ENCODE data around the gene MRPL3.
"Not testable (repeated sequence)": the region's sequence is repeated elsewhere in the genome, so short reads cannot be mapped to it uniquely, and the experiment has no call there.

The MRPL3 gene

GRCh38 chr3:131491084-131491483 lies 11.7 kb downstream of the MRPL3 start:
- H3K9me3 ChIP-seq (ENCODE audit: control insufficient read depth, low read length): no peaks in the 10 kb centered on the region
- no peak overlapping the region for H3K9ac ChIP-seq (ENCODE audit: low read length)
- H3K4me3 ChIP-seq (ENCODE audit: low read length): no peak overlapping the region
- no peaks in the 10 kb centered on the region for H3K36me3 ChIP-seq (ENCODE audit: control insufficient read depth, insufficient read depth, low read length)
- no peaks in the 10 kb centered on the region for H3K27me3 ChIP-seq (ENCODE audit: control insufficient read depth, insufficient read depth, low read length)
- no peaks in the 10 kb centered on the region for H3K4me1 ChIP-seq (ENCODE audit: control insufficient read depth, insufficient read depth, low read length)

GRCh38 chr3:131486545-131486944 lies 16.2 kb downstream of the MRPL3 start:
- H3K4me3 ChIP-seq (ENCODE audit: low read length); H3K9ac ChIP-seq (ENCODE audit: low read length); H3K9me3 ChIP-seq (ENCODE audit: control insufficient read depth, low read length); H3K27me3 ChIP-seq (ENCODE audit: control insufficient read depth, insufficient read depth, low read length); H3K4me1 ChIP-seq (ENCODE audit: control insufficient read depth, insufficient read depth, low read length); H3K36me3 ChIP-seq (ENCODE audit: control insufficient read depth, insufficient read depth, low read length): not testable (repeated sequence)

- Histone ChIP-seq H3K4me3 (ENCODE audit: low read length) (no peak overlapping the region), H3K27me3 (ENCODE audit: control insufficient read depth, insufficient read depth, low read length) (no peaks in the 10 kb centered on the region), H3K4me1 (ENCODE audit: control insufficient read depth, insufficient read depth, low read length) (no peaks in the 10 kb centered on the region), H3K9ac (ENCODE audit: low read length) (no peak overlapping the region), H3K9me3 (ENCODE audit: control insufficient read depth, low read length) (no peaks in the 10 kb centered on the region), H3K36me3 (ENCODE audit: control insufficient read depth, insufficient read depth, low read length) (no peaks in the 10 kb centered on the region)
These were observed 17.7 kb downstream of the MRPL3 start for GRCh38 chr3:131485119-131485518.

GRCh38 chr3:131484496-131485111 lies 18.2 kb downstream of the MRPL3 start:
- no peaks in the 10 kb centered on the region for H3K36me3 ChIP-seq (ENCODE audit: control insufficient read depth, insufficient read depth, low read length)
- H3K9me3 ChIP-seq (ENCODE audit: control insufficient read depth, low read length): no peaks in the 10 kb centered on the region

GRCh38 chr3:131480116-131480515 lies 22.7 kb downstream of the MRPL3 start:
- H3K9me3 ChIP-seq (ENCODE audit: control insufficient read depth, low read length): no peaks in the 10 kb centered on the region
- no peaks in the 10 kb centered on the region for H3K4me1 ChIP-seq (ENCODE audit: control insufficient read depth, insufficient read depth, low read length)
- H3K9ac ChIP-seq (ENCODE audit: low read length): no peak overlapping the region
- H3K4me3 ChIP-seq (ENCODE audit: low read length): no peak overlapping the region
- H3K27me3 ChIP-seq (ENCODE audit: control insufficient read depth, insufficient read depth, low read length): no peaks in the 10 kb centered on the region
- no peaks in the 10 kb centered on the region for H3K36me3 ChIP-seq (ENCODE audit: control insufficient read depth, insufficient read depth, low read length)

More at GRCh38 chr3:131484496-131485111, 18.2 kb downstream of the MRPL3 start:
- Histone ChIP-seq H3K27me3 (ENCODE audit: control insufficient read depth, insufficient read depth, low read length) (no peaks in the 10 kb centered on the region), H3K4me3 (ENCODE audit: low read length) (no peak overlapping the region), H3K4me1 (ENCODE audit: control insufficient read depth, insufficient read depth, low read length) (no peaks in the 10 kb centered on the region), H3K9ac (ENCODE audit: low read length) (no peak overlapping the region)

- no peaks in the 10 kb centered on the region for H3K36me3 ChIP-seq (ENCODE audit: control insufficient read depth, insufficient read depth, low read length)
- H3K27me3 ChIP-seq (ENCODE audit: control insufficient read depth, insufficient read depth, low read length): no peaks in the 10 kb centered on the region
- no peak overlapping the region for H3K9ac ChIP-seq (ENCODE audit: low read length)
- H3K4me3 ChIP-seq (ENCODE audit: low read length): no peak overlapping the region
- H3K4me1 ChIP-seq (ENCODE audit: control insufficient read depth, insufficient read depth, low read length): no peaks in the 10 kb centered on the region
- no peaks in the 10 kb centered on the region for H3K9me3 ChIP-seq (ENCODE audit: control insufficient read depth, low read length)
These were observed 25.0 kb downstream of the MRPL3 start for GRCh38 chr3:131477813-131478212.

GRCh38 chr3:131474115-131474514 lies 28.7 kb downstream of the MRPL3 start:
- Histone ChIP-seq H3K36me3 (ENCODE audit: control insufficient read depth, insufficient read depth, low read length) (peaks cover 9% of the 10 kb centered on the region), H3K9me3 (ENCODE audit: control insufficient read depth, low read length) (no peaks in the 10 kb centered on the region), H3K27me3 (ENCODE audit: control insufficient read depth, insufficient read depth, low read length) (no peaks in the 10 kb centered on the region), H3K4me3 (ENCODE audit: low read length) (no peak overlapping the region), H3K9ac (ENCODE audit: low read length) (no peak overlapping the region), H3K4me1 (ENCODE audit: control insufficient read depth, insufficient read depth, low read length) (no peaks in the 10 kb centered on the region)

- Histone ChIP-seq H3K27me3 (ENCODE audit: control insufficient read depth, insufficient read depth, low read length) (no peaks in the 10 kb centered on the region), H3K36me3 (ENCODE audit: control insufficient read depth, insufficient read depth, low read length) (peaks cover 9% of the 10 kb centered on the region), H3K9me3 (ENCODE audit: control insufficient read depth, low read length) (no peaks in the 10 kb centered on the region), H3K4me1 (ENCODE audit: control insufficient read depth, insufficient read depth, low read length) (no peaks in the 10 kb centered on the region), H3K4me3 (ENCODE audit: low read length) (no peak overlapping the region), H3K9ac (ENCODE audit: low read length) (no peak overlapping the region)
These were observed 32.4 kb downstream of the MRPL3 start for GRCh38 chr3:131470377-131470776.

GRCh38 chr3:131458653-131459052 lies 44.1 kb downstream of the MRPL3 start:
- Histone ChIP-seq H3K4me1 (ENCODE audit: control insufficient read depth, insufficient read depth, low read length) (no peaks in the 10 kb centered on the region), H3K9ac (ENCODE audit: low read length) (no peak overlapping the region), H3K27me3 (ENCODE audit: control insufficient read depth, insufficient read depth, low read length) (no peaks in the 10 kb centered on the region), H3K36me3 (ENCODE audit: control insufficient read depth, insufficient read depth, low read length) (no peaks in the 10 kb centered on the region), H3K9me3 (ENCODE audit: control insufficient read depth, low read length) (no peaks in the 10 kb centered on the region), H3K4me3 (ENCODE audit: low read length) (no peak overlapping the region)

- no peaks in the 10 kb centered on the region for H3K27me3 ChIP-seq (ENCODE audit: control insufficient read depth, insufficient read depth, low read length)
- no peak overlapping the region for H3K4me3 ChIP-seq (ENCODE audit: low read length)
- no peaks in the 10 kb centered on the region for H3K9me3 ChIP-seq (ENCODE audit: control insufficient read depth, low read length)
- no peaks in the 10 kb centered on the region for H3K4me1 ChIP-seq (ENCODE audit: control insufficient read depth, insufficient read depth, low read length)
- no peaks in the 10 kb centered on the region for H3K36me3 ChIP-seq (ENCODE audit: control insufficient read depth, insufficient read depth, low read length)
- no peak overlapping the region for H3K9ac ChIP-seq (ENCODE audit: low read length)
These were observed 45.6 kb downstream of the MRPL3 start for GRCh38 chr3:131457220-131457619.

- no peak overlapping the region for H3K4me3 ChIP-seq (ENCODE audit: low read length)
- H3K36me3 ChIP-seq (ENCODE audit: control insufficient read depth, insufficient read depth, low read length): no peaks in the 10 kb centered on the region
- H3K27me3 ChIP-seq (ENCODE audit: control insufficient read depth, insufficient read depth, low read length): no peaks in the 10 kb centered on the region
- H3K9ac ChIP-seq (ENCODE audit: low read length): no peak overlapping the region
- H3K4me1 ChIP-seq (ENCODE audit: control insufficient read depth, insufficient read depth, low read length): no peaks in the 10 kb centered on the region
- no peaks in the 10 kb centered on the region for H3K9me3 ChIP-seq (ENCODE audit: control insufficient read depth, low read length)
These were observed 48.3 kb downstream of the MRPL3 start for GRCh38 chr3:131454501-131454900.

- H3K9me3 ChIP-seq (ENCODE audit: control insufficient read depth, low read length): no peaks in the 10 kb centered on the region
- no peaks in the 10 kb centered on the region for H3K36me3 ChIP-seq (ENCODE audit: control insufficient read depth, insufficient read depth, low read length)
- no peaks in the 10 kb centered on the region for H3K4me1 ChIP-seq (ENCODE audit: control insufficient read depth, insufficient read depth, low read length)
- no peak overlapping the region for H3K9ac ChIP-seq (ENCODE audit: low read length)
- no peak overlapping the region for H3K4me3 ChIP-seq (ENCODE audit: low read length)
- H3K27me3 ChIP-seq (ENCODE audit: control insufficient read depth, insufficient read depth, low read length): no peaks in the 10 kb centered on the region
These were observed 49.2 kb downstream of the MRPL3 start for GRCh38 chr3:131453533-131453932.

GRCh38 chr3:131447349-131447748 lies 55.4 kb downstream of the MRPL3 start:
- no peaks in the 10 kb centered on the region for H3K27me3 ChIP-seq (ENCODE audit: control insufficient read depth, insufficient read depth, low read length)
- no peaks in the 10 kb centered on the region for H3K9me3 ChIP-seq (ENCODE audit: control insufficient read depth, low read length)
- no peaks in the 10 kb centered on the region for H3K4me1 ChIP-seq (ENCODE audit: control insufficient read depth, insufficient read depth, low read length)
- no peak overlapping the region for H3K4me3 ChIP-seq (ENCODE audit: low read length)
- H3K9ac ChIP-seq (ENCODE audit: low read length): no peak overlapping the region
- no peaks in the 10 kb centered on the region for H3K36me3 ChIP-seq (ENCODE audit: control insufficient read depth, insufficient read depth, low read length)

All from mucosa of stomach (tissue), 1 donor.